ENCODE results near the gene TSSC4. TPM values are rescaled to one million over a fixed set of nuclear protein-coding genes. Genes with fewer than 3 reads are reported as not detected.

The TSSC4 gene
- total and polyA plus RNA-seq, 9 of the 15 experiments (the other 6 are each of a cell fraction or from before 2014, with no cell fraction given), result 0.41 to 54.2 (median 11.0) TPM

DNA sequence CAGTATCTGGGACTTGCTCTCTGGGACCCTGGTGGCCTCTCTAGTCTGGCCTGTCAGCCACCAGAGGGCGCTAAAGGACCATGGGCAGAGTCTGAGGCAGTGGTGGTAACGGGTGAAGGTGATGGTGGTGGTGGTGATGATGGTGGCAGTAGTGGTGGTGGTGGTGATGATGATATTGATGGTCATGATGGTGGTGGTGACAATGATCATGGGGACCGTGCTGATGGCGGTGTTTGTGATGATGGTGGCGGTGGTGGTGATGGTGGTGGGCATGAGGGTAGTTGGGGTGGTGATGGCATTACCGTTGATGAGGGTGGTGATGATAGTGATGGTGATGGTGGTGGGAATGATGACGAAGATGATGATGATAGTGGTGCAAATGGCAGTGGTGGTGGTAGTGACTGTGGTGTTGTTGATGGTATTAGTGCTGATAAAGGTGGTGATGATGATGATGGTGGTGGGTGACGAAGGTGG, 27.8 kb downstream of the TSSC4 start (continued):
- TF ChIP-seq, protein P1, sequence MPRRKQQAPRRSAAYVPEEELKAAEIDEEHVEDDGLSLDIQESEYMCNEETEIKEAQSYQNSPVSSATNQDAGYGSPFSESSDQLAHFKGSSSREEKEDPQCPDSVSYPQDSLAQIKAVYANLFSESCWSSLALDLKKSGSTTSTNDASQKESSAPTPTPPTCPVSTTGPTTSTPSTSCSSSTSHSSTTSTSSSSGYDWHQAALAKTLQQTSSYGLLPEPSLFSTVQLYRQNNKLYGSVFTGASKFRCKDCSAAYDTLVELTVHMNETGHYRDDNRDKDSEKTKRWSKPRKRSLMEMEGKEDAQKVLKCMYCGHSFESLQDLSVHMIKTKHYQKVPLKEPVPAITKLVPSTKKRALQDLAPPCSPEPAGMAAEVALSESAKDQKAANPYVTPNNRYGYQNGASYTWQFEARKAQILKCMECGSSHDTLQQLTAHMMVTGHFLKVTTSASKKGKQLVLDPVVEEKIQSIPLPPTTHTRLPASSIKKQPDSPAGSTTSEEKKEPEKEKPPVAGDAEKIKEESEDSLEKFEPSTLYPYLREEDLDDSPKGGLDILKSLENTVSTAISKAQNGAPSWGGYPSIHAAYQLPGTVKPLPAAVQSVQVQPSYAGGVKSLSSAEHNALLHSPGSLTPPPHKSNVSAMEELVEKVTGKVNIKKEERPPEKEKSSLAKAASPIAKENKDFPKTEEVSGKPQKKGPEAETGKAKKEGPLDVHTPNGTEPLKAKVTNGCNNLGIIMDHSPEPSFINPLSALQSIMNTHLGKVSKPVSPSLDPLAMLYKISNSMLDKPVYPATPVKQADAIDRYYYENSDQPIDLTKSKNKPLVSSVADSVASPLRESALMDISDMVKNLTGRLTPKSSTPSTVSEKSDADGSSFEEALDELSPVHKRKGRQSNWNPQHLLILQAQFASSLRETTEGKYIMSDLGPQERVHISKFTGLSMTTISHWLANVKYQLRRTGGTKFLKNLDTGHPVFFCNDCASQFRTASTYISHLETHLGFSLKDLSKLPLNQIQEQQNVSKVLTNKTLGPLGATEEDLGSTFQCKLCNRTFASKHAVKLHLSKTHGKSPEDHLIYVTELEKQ (CRISPR knock-in tag; IDR thresholded peaks at IDR 0.05), result no peak
- TF ChIP-seq THRAP3 (IDR thresholded peaks at IDR 0.05; ENCODE audit: borderline replicate concordance) (peak; percentile 90), ZNF311 (CRISPR knock-in tag; IDR thresholded peaks at IDR 0.05) (no peak), KLF10 (CRISPR knock-in tag; IDR thresholded peaks at IDR 0.05) (no peak), ZNF274 (IDR thresholded peaks at IDR 0.05; ENCODE audit: borderline replicate concordance, low read depth, low read length) (no peak), TOE1 (IDR thresholded peaks at IDR 0.05; ENCODE audit: borderline replicate concordance) (0 out of 2 replicates have a peak, but pooled peaks have one; percentile 25), TOE1 (CRISPR knock-in tag; IDR thresholded peaks at IDR 0.05; ENCODE audit: borderline replicate concordance, low read depth) (no peak), KLF6 (CRISPR knock-in tag; IDR thresholded peaks at IDR 0.05; ENCODE audit: borderline replicate concordance) (no peak), BCOR (IDR thresholded peaks at IDR 0.05) (no peak; the same call in 1 of the 2 replicates), ZNF695 (CRISPR knock-in tag; IDR thresholded peaks at IDR 0.05) (no peak), SIN3B (IDR thresholded peaks at IDR 0.05; ENCODE audit: low read depth) (no peak), NR2F6 (CRISPR knock-in tag; IDR thresholded peaks at IDR 0.05) (no peak), DACH1 (IDR thresholded peaks at IDR 0.05; ENCODE audit: partially characterized antibody) (no peak), RBM17 (IDR thresholded peaks at IDR 0.05; ENCODE audit: borderline replicate concordance, low read depth, low read length) (no peak), TSC22D4 (tag; IDR thresholded peaks at IDR 0.05) (no peak), ZSCAN32 (CRISPR knock-in tag; IDR thresholded peaks at IDR 0.05) (no peak)
- TF ChIP-seq, protein P2, sequence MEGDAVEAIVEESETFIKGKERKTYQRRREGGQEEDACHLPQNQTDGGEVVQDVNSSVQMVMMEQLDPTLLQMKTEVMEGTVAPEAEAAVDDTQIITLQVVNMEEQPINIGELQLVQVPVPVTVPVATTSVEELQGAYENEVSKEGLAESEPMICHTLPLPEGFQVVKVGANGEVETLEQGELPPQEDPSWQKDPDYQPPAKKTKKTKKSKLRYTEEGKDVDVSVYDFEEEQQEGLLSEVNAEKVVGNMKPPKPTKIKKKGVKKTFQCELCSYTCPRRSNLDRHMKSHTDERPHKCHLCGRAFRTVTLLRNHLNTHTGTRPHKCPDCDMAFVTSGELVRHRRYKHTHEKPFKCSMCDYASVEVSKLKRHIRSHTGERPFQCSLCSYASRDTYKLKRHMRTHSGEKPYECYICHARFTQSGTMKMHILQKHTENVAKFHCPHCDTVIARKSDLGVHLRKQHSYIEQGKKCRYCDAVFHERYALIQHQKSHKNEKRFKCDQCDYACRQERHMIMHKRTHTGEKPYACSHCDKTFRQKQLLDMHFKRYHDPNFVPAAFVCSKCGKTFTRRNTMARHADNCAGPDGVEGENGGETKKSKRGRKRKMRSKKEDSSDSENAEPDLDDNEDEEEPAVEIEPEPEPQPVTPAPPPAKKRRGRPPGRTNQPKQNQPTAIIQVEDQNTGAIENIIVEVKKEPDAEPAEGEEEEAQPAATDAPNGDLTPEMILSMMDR (IDR thresholded peaks at IDR 0.05 in 2 of 3, conservative IDR thresholded peaks at IDR 0.05 in 1 of 3; ENCODE audit: insufficient read depth in 2 of 3, low read depth in 1 of 3, low read length in 3 of 3), result peak; percentile 90 to 94 (median 91)
- TF ChIP-seq, protein P3, sequence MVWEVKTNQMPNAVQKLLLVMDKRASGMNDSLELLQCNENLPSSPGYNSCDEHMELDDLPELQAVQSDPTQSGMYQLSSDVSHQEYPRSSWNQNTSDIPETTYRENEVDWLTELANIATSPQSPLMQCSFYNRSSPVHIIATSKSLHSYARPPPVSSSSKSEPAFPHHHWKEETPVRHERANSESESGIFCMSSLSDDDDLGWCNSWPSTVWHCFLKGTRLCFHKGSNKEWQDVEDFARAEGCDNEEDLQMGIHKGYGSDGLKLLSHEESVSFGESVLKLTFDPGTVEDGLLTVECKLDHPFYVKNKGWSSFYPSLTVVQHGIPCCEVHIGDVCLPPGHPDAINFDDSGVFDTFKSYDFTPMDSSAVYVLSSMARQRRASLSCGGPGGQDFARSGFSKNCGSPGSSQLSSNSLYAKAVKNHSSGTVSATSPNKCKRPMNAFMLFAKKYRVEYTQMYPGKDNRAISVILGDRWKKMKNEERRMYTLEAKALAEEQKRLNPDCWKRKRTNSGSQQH (CRISPR knock-in tag; IDR thresholded peaks at IDR 0.05), result 0 out of 2 replicates have a peak, but pooled peaks have one; percentile 8
- TF ChIP-seq, protein P4, sequence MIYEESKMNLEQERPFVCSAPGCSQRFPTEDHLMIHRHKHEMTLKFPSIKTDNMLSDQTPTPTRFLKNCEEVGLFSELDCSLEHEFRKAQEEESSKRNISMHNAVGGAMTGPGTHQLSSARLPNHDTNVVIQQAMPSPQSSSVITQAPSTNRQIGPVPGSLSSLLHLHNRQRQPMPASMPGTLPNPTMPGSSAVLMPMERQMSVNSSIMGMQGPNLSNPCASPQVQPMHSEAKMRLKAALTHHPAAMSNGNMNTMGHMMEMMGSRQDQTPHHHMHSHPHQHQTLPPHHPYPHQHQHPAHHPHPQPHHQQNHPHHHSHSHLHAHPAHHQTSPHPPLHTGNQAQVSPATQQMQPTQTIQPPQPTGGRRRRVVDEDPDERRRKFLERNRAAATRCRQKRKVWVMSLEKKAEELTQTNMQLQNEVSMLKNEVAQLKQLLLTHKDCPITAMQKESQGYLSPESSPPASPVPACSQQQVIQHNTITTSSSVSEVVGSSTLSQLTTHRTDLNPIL (CRISPR knock-in tag; IDR thresholded peaks at IDR 0.05), result no peak
- TF ChIP-seq, protein P5, sequence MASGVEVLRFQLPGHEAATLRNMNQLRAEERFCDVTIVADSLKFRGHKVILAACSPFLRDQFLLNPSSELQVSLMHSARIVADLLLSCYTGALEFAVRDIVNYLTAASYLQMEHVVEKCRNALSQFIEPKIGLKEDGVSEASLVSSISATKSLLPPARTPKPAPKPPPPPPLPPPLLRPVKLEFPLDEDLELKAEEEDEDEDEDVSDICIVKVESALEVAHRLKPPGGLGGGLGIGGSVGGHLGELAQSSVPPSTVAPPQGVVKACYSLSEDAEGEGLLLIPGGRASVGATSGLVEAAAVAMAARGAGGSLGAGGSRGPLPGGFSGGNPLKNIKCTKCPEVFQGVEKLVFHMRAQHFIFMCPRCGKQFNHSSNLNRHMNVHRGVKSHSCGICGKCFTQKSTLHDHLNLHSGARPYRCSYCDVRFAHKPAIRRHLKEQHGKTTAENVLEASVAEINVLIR (CRISPR knock-in tag; IDR thresholded peaks at IDR 0.05), result no peak

Data from K562 (cell line).